GM23248 (cell line): ENCODE data around the gene RPL31. TPM values are rescaled to one million over a fixed set of nuclear protein-coding genes. Genes with fewer than 3 reads are reported as not detected.

ENCODE experiments used
- DNase-seq: peaks from one replicate; pipeline ENCODE4 v3.0.0-alpha.2; 2015
- H2AFZ ChIP-seq: fragments of 200-600 bp; sonication (generic); 2 replicates; pipeline ENCODE4 v1.6.1; 2016; ENCODE audit warnings: antibody characterized with exemption
- H3F3A ChIP-seq: fragments of 200-600 bp; sonication (generic); 2 replicates; pipeline ENCODE4 v1.6.1; 2016; ENCODE audit warnings: mild to moderate bottlenecking, antibody characterized with exemption, mixed run types; ENCODE audit not compliant: insufficient read depth
- H3K27ac ChIP-seq: fragments of 200-600 bp; sonication (generic); 2 replicates; pipeline ENCODE4 v1.5.1; 2016; ENCODE audit warnings: mild to moderate bottlenecking
- H3K27me3 ChIP-seq: fragments of 200-600 bp; sonication (generic); replicated peaks from 2 replicates; pipeline ENCODE4 v1.6.1; 2016; ENCODE audit warnings: mild to moderate bottlenecking; ENCODE audit not compliant: insufficient read depth
- H3K36me3 ChIP-seq: fragments of 200-600 bp; sonication (generic); 2 replicates; pipeline ENCODE4 v1.6.1; 2016; ENCODE audit warnings: low read depth, mild to moderate bottlenecking
- H3K4me1 ChIP-seq: fragments of 200-600 bp; sonication (generic); 2 replicates; pipeline ENCODE4 v1.6.1; 2016; ENCODE audit warnings: mild to moderate bottlenecking; ENCODE audit not compliant: insufficient read depth
- H3K4me2 ChIP-seq: fragments of 200-600 bp; sonication (generic); one replicate; pipeline ENCODE4 v1.6.1; 2016; ENCODE audit warnings: mild to moderate bottlenecking; ENCODE audit not compliant: unreplicated experiment
- H3K4me3 ChIP-seq: fragments of 200-600 bp; sonication (generic); 2 replicates; pipeline ENCODE4 v1.5.1; 2016; ENCODE audit warnings: mild to moderate bottlenecking
- H3K79me2 ChIP-seq: fragments of 200-600 bp; sonication (generic); 2 replicates; pipeline ENCODE4 v1.6.1; 2016; ENCODE audit warnings: mild to moderate bottlenecking; ENCODE audit not compliant: insufficient read depth
- H3K9ac ChIP-seq: fragments of 200-600 bp; sonication (generic); 2 replicates; pipeline ENCODE4 v1.6.1; 2016; ENCODE audit warnings: mild to moderate bottlenecking
- H3K9me2 ChIP-seq: fragments of 200-600 bp; sonication (generic); 2 replicates; pipeline ENCODE4 v1.6.1; 2016; ENCODE audit warnings: mixed run types, mild to moderate bottlenecking, moderate library complexity; ENCODE audit not compliant: insufficient read depth
- H3K9me3 ChIP-seq: fragments of 200-600 bp; sonication (generic); one replicate; pipeline ENCODE4 v1.6.1; 2017; ENCODE audit warnings: low read depth
- H4K20me1 ChIP-seq: fragments of 200-600 bp; sonication (generic); 2 replicates; pipeline ENCODE4 v1.6.0; 2016; ENCODE audit not compliant: insufficient read depth
- EZH2 ChIP-seq: fragments of 200-600 bp; sonication (generic); IDR thresholded peaks from 2 replicates; pipeline ENCODE4 v1.6.1; 2018; ENCODE audit warnings: antibody characterized with exemption, mild to moderate bottlenecking; ENCODE audit not compliant: insufficient read depth, poor library complexity, severe bottlenecking
- EZH2phosphoT487 ChIP-seq: fragments of 200-600 bp; sonication (generic); IDR thresholded peaks from 2 replicates; pipeline ENCODE4 v1.6.1; 2018; ENCODE audit warnings: antibody characterized with exemption, moderate library complexity, mild to moderate bottlenecking, low read depth; ENCODE audit not compliant: insufficient read depth
- WGBS, 2 experiments: methylation state at CpG; one replicate each; pipeline ENCODE4 v1.1.6; 2015 to 2017; ENCODE audit warnings: low lambda C conversion rate in 2 of 2, low coverage in 1 of 2; ENCODE audit errors: missing lambda C conversion rate in 2 of 2; 5-methylcytosine and 5-hydroxymethylcytosine counted together
- in situ Hi-C: fragments of 300-500 bp; cut with MboI; formaldehyde crosslinking; loops from 2 replicates; pipeline ENCODE4 v1.15.0; 2020
- polyA plus RNA-seq: library from polyadenylated mRNA; unstranded; fragments of >200 nt; fragmentation: Nextera tagmentation; extraction: Ambion mirVana; gene quantifications from 2 replicates; pipeline ENCODE4 v1.2.1, GENCODE V29; 2016
- total RNA-seq: library from RNA; depleted of rRNA; stranded (reverse); fragments of >200 nt; shearing (Covaris generic); gene quantifications from 2 replicates; pipeline ENCODE4 v1.2.3, GENCODE V29; 2014

The RPL31 gene
- total and polyA plus RNA-seq, 2 experiments from 2014 or later, result 659 to 1,157 TPM

GRCh38 chr2:100960688-100961087, 41.4 kb upstream of the RPL31 start:
- in situ Hi-C loops, result no loop called here
- H3K36me3 ChIP-seq, result no peaks in the 10 kb centered on the region
- H3K4me3 ChIP-seq, result no peak overlapping the region
- H3K9me3 ChIP-seq, result no peaks in the 10 kb centered on the region
- no peak for DNase-seq
- H3F3A ChIP-seq, result peaks cover 43% of the 10 kb centered on the region
- 90 to 91% methylated on average over 4 of the region's 4 CpGs for WGBS, 2 experiments
- H3K27ac ChIP-seq, result no peak overlapping the region
- TF ChIP-seq EZH2phosphoT487 (no peak), EZH2 (no peak)
- no peaks in the 10 kb centered on the region for H3K79me2 ChIP-seq
- H4K20me1 ChIP-seq, result no peaks in the 10 kb centered on the region
- no peak overlapping the region for H2AFZ ChIP-seq
- H3K4me2 ChIP-seq, result no peak overlapping the region
- no peaks in the 10 kb centered on the region for H3K9me2 ChIP-seq
- H3K9ac ChIP-seq, result no peak overlapping the region
- peaks cover 45% of the 10 kb centered on the region for H3K4me1 ChIP-seq
- no peaks in the 10 kb centered on the region for H3K27me3 ChIP-seq

- no peak for DNase-seq
- no peak overlapping the region for H3K9ac ChIP-seq
- 57 to 59% methylated on average over 12 of the region's 12 CpGs for WGBS, 2 experiments
- peaks cover 38% of the 10 kb centered on the region for H3F3A ChIP-seq
- no peaks in the 10 kb centered on the region for H3K9me3 ChIP-seq
- H3K79me2 ChIP-seq, result no peaks in the 10 kb centered on the region
- TF ChIP-seq EZH2 (no peak), EZH2phosphoT487 (no peak)
- H3K4me2 ChIP-seq, result no peak overlapping the region
- in situ Hi-C loops, result no loop called here
- H3K36me3 ChIP-seq, result no peaks in the 10 kb centered on the region
- H3K9me2 ChIP-seq, result no peaks in the 10 kb centered on the region
- H3K27ac ChIP-seq, result no peak overlapping the region
- H4K20me1 ChIP-seq, result no peaks in the 10 kb centered on the region
- H3K4me3 ChIP-seq, result no peak overlapping the region
- no peaks in the 10 kb centered on the region for H3K27me3 ChIP-seq
- H2AFZ ChIP-seq, result no peak overlapping the region
- H3K4me1 ChIP-seq, result peaks cover 44% of the 10 kb centered on the region
Observed at GRCh38 chr2:100962366-100963025, 39.6 kb upstream of the RPL31 start.

- WGBS, 2 experiments, result 95 to 97% methylated on average over 4 of the region's 4 CpGs
- H3K4me1 ChIP-seq, result peaks cover 40% of the 10 kb centered on the region
Observed at GRCh38 chr2:100963026-100963375, 39.1 kb upstream of the RPL31 start.

GRCh38 chr2:100964222-100964621, 37.9 kb upstream of the RPL31 start:
- Histone ChIP-seq H3K9me2 (no peaks in the 10 kb centered on the region), H2AFZ (no peak overlapping the region), H3K4me2 (no peak overlapping the region), H3K9me3 (no peaks in the 10 kb centered on the region), H3K4me3 (no peak overlapping the region), H3K27ac (no peak overlapping the region), H4K20me1 (no peaks in the 10 kb centered on the region), H3K4me1 (peaks cover 29% of the 10 kb centered on the region), H3K79me2 (no peaks in the 10 kb centered on the region), H3K27me3 (no peaks in the 10 kb centered on the region), H3K9ac (no peak overlapping the region), H3F3A (peaks cover 27% of the 10 kb centered on the region), H3K36me3 (no peaks in the 10 kb centered on the region)
- no peak for DNase-seq
- WGBS, 2 experiments, result 46 to 47% methylated on average over 12 of the region's 12 CpGs
- in situ Hi-C loops, result no loop called here
- no peak for TF ChIP-seq EZH2

More at GRCh38 chr2:100963026-100963375, 39.1 kb upstream of the RPL31 start:
- Histone ChIP-seq H3K4me3 (no peak overlapping the region), H3K27me3 (no peaks in the 10 kb centered on the region), H3K79me2 (no peaks in the 10 kb centered on the region), H3K36me3 (no peaks in the 10 kb centered on the region), H3K27ac (no peak overlapping the region), H3K9me2 (no peaks in the 10 kb centered on the region), H3F3A (peaks cover 38% of the 10 kb centered on the region), H2AFZ (no peak overlapping the region), H3K4me2 (no peak overlapping the region), H4K20me1 (no peaks in the 10 kb centered on the region), H3K9ac (no peak overlapping the region), H3K9me3 (no peaks in the 10 kb centered on the region)
- in situ Hi-C loops, result no loop called here
- TF ChIP-seq EZH2phosphoT487, result no peak
- no peak for TF ChIP-seq EZH2
- no peak for DNase-seq
